NCI-H187 treated with DMSO at 0.1 percent for 48 hours (cell line): ENCODE results near the gene COL7A1.

Experiments used
- DNase-seq: peaks from one replicate; lab custom pipeline; 2025; lab: John Stamatoyannopoulos, UW

The COL7A1 gene

GRCh38 chr3:48591886-48592518, 3.1 kb downstream of the COL7A1 start:
- no peak for DNase-seq

DNA sequence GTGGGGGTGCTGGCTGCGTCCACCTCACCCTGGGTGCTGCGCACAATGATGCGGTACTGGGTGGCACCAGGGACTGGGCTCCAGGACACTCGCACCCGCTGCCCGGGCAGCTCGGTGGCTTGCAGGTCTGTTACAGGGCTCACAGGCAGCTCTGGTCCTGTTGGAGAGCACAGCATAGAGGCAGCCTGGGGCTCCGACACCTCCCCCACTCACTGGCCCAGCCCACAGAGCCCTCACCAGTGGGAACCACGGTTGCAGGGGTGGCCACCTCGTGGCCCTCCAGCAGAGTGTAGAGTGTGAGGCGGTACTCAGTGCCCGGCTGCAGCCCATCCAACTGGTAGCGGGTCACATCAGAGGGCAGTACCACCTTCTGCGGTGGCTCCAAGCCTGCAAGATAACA, 3.7 kb downstream of the COL7A1 start:
- no peak for DNase-seq

GRCh38 chr3:48588230-48588629, 6.9 kb downstream of the COL7A1 start:
- no peak for DNase-seq

DNA sequence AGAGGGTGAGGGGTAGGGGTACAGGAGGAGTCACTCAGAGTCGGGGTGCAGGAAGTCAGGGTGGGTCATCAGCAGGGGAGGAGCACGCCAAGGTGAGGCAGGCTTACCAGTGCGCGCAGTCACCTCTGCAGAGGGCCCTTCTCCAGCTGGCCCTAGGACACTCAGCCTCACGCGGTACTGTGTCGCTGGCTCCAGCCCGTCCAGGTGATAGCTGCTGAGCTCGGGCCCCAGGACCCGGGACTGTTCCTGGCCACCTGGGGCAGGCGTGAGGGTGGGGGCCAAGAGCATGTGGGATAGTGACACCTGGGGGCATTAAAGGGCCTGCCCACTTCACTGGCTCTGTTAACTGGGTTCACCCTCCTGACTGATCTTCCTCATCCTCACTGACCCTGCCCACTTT, 7.4 kb downstream of the COL7A1 start:
- DNase-seq, result no peak

DNA sequence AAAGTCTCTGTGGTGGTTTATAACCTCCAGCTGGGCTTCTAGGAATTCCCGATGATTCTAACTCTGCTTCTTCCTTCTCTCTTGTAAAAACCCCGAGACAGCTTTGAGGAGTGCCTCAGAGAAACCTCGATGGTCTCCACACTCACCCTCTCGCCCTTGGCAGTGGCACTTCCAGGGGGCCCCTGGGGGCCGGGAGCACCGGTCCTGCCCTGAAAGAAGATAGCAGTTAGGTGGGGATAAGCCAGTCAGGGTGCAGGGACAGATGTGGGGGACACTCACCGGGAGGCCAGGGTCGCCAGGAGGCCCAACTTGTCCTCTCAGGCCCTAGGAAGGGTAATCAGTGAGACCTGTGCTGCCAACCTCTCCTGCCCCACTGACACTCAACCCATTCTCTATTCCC, 9.7 kb downstream of the COL7A1 start:
- DNase-seq, result no peak

DNA sequence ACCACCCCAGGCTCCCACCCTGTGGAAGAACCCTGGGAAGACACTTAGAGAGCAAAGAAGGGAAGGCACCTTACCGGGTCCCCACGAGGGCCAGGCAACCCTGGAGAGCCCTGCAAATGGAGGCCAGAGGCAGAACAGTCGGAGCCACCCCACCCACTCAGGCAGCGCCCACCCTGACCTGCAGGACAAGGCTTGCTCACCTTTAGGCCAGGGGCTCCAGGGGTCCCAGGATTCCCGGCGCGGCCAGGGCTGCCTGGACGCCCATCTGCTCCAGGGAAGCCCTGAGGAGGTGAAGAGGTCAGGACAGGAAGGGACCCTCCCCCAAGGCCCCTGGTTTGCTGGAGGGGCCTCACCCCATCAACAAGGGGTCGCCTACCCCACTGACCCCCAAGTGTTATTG, 10.3 kb downstream of the COL7A1 start:
- no peak for DNase-seq

DNA sequence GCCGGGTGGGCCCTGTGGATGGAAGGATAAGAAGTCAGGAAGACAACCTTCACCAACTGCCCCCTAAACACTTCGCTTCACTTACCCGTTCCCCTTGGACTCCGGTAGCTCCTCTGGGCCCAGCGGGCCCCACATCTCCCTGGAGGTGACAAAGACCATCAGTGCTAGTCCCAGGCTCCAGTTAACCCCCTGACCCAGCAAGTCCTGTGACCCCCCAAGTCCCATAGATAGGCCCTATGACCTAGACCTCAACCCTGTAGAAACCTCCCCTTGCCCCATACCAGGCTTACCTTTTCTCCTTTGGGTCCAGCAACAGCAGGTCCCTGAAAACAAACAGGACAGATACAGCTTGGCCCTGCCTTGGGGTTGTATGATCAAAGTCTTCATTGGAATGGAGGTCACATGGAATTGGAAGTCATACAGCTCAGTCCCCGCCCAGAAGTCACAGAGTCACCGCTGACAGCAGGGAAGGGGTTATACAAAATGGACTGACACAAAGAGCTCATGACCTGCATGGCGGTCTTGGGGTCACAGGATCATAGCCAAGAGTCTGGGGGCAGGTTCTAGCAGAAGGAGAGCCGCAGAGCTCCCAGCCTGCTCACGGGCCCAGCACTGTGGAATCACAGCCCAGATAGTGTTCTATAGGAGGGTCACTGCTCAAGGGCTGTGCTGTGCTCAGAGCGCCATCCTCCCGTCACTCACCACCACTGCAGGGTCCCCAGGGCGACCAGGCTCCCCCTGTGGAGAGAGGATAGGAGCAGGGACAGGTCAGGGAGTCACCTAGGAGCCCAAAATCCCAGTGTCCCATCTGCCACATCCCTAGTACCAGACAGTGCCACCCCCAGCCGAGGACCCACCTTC, 13.3 kb downstream of the COL7A1 start:
- no peak for DNase-seq

DNA sequence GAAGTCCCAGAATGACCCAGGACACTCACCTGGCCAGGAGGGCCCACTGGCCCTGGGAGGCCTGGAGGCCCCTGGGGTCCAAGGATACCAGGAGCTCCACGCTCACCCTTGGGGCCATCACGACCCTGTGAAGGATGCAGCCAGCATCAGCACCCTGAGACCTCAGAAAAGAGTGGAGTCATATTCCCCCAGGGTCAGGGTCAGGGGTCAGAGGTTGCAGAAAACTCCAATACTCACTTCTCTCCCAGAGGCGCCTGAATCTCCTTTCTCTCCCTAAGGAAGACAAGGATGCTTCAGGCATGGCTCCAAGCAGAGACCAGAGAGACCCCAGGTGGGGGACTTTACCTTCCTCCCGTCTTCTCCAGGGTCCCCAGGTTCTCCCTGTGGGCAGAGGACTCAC, 18.5 kb downstream of the COL7A1 start:
- DNase-seq, result no peak

DNA sequence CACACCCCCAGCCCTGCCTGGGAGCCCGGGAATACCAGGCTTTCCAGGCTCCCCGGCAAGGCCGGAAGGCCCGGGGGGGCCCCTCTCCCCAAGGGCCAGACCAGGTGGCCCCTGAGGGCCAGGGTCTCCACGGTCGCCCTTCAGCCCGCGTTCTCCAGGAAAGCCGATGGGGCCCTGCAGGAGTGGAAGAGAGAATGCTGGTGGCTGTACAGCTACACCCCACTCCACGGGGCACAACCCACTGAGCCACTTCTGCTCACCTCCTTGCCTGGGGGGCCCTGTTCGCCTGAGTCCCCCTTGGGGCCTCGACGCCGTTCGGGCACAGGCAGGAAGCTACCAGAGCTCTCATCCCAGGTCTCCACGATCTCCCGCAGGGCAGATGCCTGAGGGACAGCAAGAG, 19.8 kb downstream of the COL7A1 start:
- DNase-seq, result no peak

- no peak for DNase-seq
Measured at GRCh38 chr3:48573973-48574585, 21.1 kb downstream of the COL7A1 start.

DNA sequence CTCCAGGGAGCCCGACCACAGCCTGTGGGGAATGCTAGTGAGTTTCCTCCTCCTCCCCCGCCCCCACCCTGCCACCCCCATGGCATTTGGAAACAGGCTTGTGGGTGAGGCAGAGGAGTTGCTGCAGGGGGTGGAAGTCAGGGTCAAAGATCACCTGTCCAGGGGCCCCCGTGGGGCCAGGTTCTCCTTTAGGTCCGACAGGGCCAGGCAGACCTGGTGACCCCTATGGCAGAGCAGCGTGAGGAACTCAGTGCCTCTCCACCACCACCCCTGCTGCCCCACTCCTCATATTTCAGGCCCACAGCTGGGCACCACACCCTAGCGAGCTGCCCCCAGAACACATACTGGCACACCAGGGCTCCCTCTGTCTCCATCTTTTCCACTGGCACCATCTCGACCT, 22.6 kb downstream of the COL7A1 start:
- DNase-seq, result no peak

DNA sequence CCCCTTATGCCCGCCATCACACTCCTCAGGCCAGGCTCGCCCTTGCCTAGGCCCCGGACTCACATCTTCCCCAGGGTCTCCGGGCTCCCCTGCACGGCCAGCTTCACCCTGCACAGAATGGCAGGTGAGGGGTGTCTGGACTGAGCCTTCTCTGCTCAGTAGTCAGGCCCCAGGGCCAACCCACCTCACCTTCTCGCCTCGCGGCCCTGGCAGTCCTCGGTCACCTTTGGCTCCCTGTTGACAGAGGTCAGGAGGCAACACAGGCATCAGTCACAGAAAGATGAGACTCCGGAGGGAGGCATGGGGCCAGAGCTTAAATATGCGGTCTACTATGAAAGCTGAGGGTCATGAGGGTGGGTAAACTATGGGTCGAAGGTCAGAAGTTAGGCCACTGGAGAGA, 23.2 kb downstream of the COL7A1 start:
- DNase-seq, result no peak

GRCh38 chr3:48569808-48570450, 25.2 kb downstream of the COL7A1 start:
- no peak for DNase-seq

DNA sequence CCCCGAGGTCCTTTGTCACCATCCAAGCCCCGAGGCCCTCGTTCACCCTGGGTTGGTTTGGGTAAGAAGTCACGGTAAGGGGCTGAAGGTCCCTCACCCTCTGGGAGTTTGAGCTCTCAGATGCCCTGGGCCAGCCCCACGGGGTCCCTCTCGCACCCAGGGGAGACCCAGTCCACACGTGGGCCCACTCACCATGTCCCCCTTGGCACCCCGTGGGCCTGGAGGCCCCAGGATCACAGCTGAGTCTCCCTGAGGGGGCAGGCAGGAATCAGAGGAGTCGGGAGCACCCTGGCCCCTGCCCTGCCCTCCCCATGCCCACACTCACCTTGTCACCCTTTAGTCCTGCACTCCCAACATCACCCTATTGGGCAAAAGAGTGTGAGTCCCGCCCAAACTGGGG, 25.7 kb downstream of the COL7A1 start:
- DNase-seq, result no peak

DNA sequence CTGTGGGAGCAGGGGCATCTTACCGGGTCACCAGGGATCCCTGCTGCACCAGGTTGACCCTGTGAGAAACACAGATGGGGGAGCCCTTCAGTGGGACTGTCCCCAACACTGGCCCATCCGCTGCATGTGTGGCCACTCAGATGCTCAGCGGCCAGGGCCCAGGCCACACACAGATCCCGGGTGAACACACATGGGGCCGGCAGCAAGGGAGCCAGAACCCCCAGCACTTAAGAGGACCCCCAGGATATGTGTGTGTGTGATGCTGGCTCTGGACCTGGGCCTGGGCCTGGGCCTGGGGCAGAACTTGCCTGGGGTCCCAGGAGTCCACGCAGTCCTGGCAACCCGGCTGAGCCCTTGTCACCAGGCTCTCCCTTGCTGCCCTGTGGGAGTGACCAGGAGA, 26.7 kb downstream of the COL7A1 start:
- no peak for DNase-seq

- no peak for DNase-seq
Measured at GRCh38 chr3:48567500-48567899, 27.6 kb downstream of the COL7A1 start.

DNA sequence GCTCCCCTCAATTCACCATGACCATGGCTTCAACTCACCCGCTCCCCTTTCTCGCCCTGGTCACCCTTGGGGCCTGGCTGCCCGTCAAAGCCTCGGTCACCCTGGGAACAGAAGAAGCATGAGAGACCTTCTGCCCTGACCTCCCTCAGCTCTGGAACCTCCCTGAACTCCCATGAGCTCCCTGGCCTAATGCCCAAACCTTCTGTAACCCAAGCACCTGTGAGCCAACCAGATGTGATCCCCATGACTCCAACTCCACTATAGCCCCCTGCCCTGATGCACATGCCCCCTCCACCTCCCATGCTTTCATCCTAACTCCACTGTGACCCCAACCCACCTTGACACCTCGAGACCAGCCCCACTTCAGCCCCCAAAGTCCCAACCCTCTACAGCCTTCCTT, 28.0 kb downstream of the COL7A1 start:
- DNase-seq, result no peak

GRCh38 chr3:48566401-48566760, 28.7 kb downstream of the COL7A1 start:
- no peak for DNase-seq

- no peak for DNase-seq
Measured at GRCh38 chr3:48565591-48566400, 29.3 kb downstream of the COL7A1 start.

DNA sequence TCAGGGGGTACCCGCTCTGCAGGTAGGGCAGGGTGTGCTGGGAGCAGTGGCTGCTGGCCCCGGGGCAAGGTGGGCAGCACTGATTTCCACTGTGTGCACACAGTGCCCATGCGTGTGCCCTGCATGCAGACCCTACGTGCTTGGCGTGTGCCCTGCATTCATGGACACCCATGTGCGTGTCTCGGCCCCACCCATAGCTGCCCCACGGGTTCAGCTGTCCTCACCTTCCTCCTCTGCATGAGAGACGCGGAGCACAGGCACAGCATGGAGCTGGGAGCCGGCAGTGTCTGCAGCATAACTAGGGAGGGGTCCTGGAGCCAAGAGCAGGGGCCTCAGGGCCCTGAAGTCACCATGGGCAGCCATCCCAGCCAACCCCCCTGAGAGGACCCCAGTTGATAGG, 29.9 kb downstream of the COL7A1 start:
- no peak for DNase-seq

GRCh38 chr3:48564667-48565066, 30.5 kb downstream of the COL7A1 start:
- DNase-seq, result no peak

- no peak for DNase-seq
Measured at GRCh38 chr3:48564022-48564421, 31.1 kb downstream of the COL7A1 start.
